Trophoblast cell (in vitro differentiated cells and primary cell): ENCODE measurements around the gene ASPN.

ENCODE experiments used
- DNase-seq, 2 donors: peaks; one replicate each; pipeline ENCODE4 v3.0.0-alpha.2; 2016
- H2AFZ ChIP-seq: 2 replicates; pipeline ENCODE4 v1.6.1; 2013; ENCODE audit warnings: low read length, moderate library complexity, mild to moderate bottlenecking; ENCODE audit not compliant: insufficient read depth, poor library complexity
- H2AK5ac ChIP-seq: 2 replicates; pipeline ENCODE4 v1.6.1; 2013; ENCODE audit warnings: mild to moderate bottlenecking, low read length
- H2BK120ac ChIP-seq: 2 replicates; pipeline ENCODE4 v1.6.1; 2013; ENCODE audit warnings: low read length, mild to moderate bottlenecking, moderate library complexity; ENCODE audit not compliant: insufficient read depth, poor library complexity
- H2BK12ac ChIP-seq: 2 replicates; pipeline ENCODE4 v1.6.1; 2013; ENCODE audit warnings: mild to moderate bottlenecking, low read length, moderate library complexity
- H2BK5ac ChIP-seq: 2 replicates; pipeline ENCODE4 v1.6.1; 2013; ENCODE audit warnings: low read length, low read depth, moderate library complexity, mild to moderate bottlenecking; ENCODE audit not compliant: poor library complexity
- H3K14ac ChIP-seq: 2 replicates; pipeline ENCODE4 v1.6.1; 2013; ENCODE audit warnings: mild to moderate bottlenecking, low read length
- H3K18ac ChIP-seq: 2 replicates; pipeline ENCODE4 v1.6.1; 2013; ENCODE audit warnings: mild to moderate bottlenecking, low read length
- H3K23ac ChIP-seq: 2 replicates; pipeline ENCODE4 v1.6.1; 2013; ENCODE audit warnings: low read length
- H3K27ac ChIP-seq: 2 replicates; pipeline ENCODE4 v1.5.1; 2013; ENCODE audit warnings: low read depth, mild to moderate bottlenecking, inconsistent platforms, low read length, moderate library complexity
- H3K27me3 ChIP-seq: 2 replicates; pipeline ENCODE4 v1.6.1; 2013; ENCODE audit warnings: inconsistent platforms, mild to moderate bottlenecking, low read length, moderate library complexity; ENCODE audit not compliant: insufficient read depth
- H3K36me3 ChIP-seq, 2 experiments: 1 replicate in 1 of 2; 2 replicates in 1 of 2; pipeline ENCODE4 v1.6.1; 2013; ENCODE audit warnings: low read length in 2 of 2, mild to moderate bottlenecking in 2 of 2, moderate library complexity in 1 of 2; ENCODE audit not compliant: insufficient read depth in 2 of 2, control insufficient read depth in 1 of 2
- H3K4ac ChIP-seq: 2 replicates; pipeline ENCODE4 v1.6.1; 2013; ENCODE audit warnings: low read depth, mild to moderate bottlenecking, low read length, moderate library complexity
- H3K4me1 ChIP-seq, 2 experiments: 1 replicate in 1 of 2; 2 replicates in 1 of 2; pipeline ENCODE4 v1.6.1; 2013; ENCODE audit warnings: low read length in 2 of 2, mild to moderate bottlenecking in 2 of 2, moderate library complexity in 1 of 2; ENCODE audit not compliant: insufficient read depth in 2 of 2, control insufficient read depth in 1 of 2
- H3K4me2 ChIP-seq: 2 replicates; pipeline ENCODE4 v1.6.1; 2013; ENCODE audit warnings: inconsistent platforms, mild to moderate bottlenecking, low read length, moderate library complexity
- H3K4me3 ChIP-seq: 2 replicates; pipeline ENCODE4 v1.5.1; 2013; ENCODE audit warnings: mild to moderate bottlenecking, low read depth, low read length, inconsistent platforms
- H3K79me1 ChIP-seq: one replicate; pipeline ENCODE4 v1.6.1; 2013; ENCODE audit warnings: low read length
- H3K79me2 ChIP-seq: 2 replicates; pipeline ENCODE4 v1.6.1; 2013; ENCODE audit warnings: low read length, mild to moderate bottlenecking; ENCODE audit not compliant: control insufficient read depth, insufficient read depth, poor library complexity
- H3K9ac ChIP-seq: 2 replicates; pipeline ENCODE4 v1.6.1; 2013; ENCODE audit warnings: mild to moderate bottlenecking, low read length
- H3K9me3 ChIP-seq: 2 replicates; pipeline ENCODE4 v1.6.1; 2013; ENCODE audit warnings: low read depth, mild to moderate bottlenecking, control low read depth, inconsistent platforms, low read length; ENCODE audit not compliant: insufficient read depth
- H4K12ac ChIP-seq: 2 replicates; pipeline ENCODE4 v1.6.1; 2013; ENCODE audit warnings: low read depth, mild to moderate bottlenecking, low read length, moderate library complexity
- H4K8ac ChIP-seq: 2 replicates; pipeline ENCODE4 v1.6.1; 2013; ENCODE audit warnings: low read depth, mild to moderate bottlenecking, low read length, moderate library complexity
- H4K91ac ChIP-seq: one replicate; pipeline ENCODE4 v1.6.1; 2013; ENCODE audit warnings: low read depth, mild to moderate bottlenecking, low read length, moderate library complexity
- WGBS: extraction: QIAGEN DNeasy Blood & Tissue Kit; methylation state at CpG from one replicate; pipeline ENCODE4 v1.1.7; 2013; ENCODE audit warnings: missing lambda C conversion rate; ENCODE audit not compliant: insufficient read length, insufficient coverage; ENCODE audit errors: extremely low coverage; 5-methylcytosine and 5-hydroxymethylcytosine counted together

The ASPN gene

GRCh38 chr9:92494856-92495255 lies 12.6 kb upstream of the ASPN start:
- Histone ChIP-seq H3K18ac (no peak overlapping the region), H3K14ac (no peak overlapping the region), H2BK12ac (no peak overlapping the region), H3K23ac (no peak overlapping the region), H3K4ac (no peak overlapping the region), H2AK5ac (no peak overlapping the region), H3K79me2 (no peaks in the 10 kb centered on the region), H3K4me2 (no peak overlapping the region), H3K9ac (no peak overlapping the region), H3K9me3 (peaks cover 2% of the 10 kb centered on the region), H3K36me3 (no peaks in the 10 kb centered on the region), H2BK5ac (no peak overlapping the region), H4K91ac (no peak overlapping the region), H4K12ac (no peak overlapping the region), H4K8ac (no peak overlapping the region), H2AFZ (no peak overlapping the region), H2BK120ac (no peak overlapping the region), H3K4me3 (no peak overlapping the region), H3K79me1 (no peaks in the 10 kb centered on the region), H3K27me3 (no peaks in the 10 kb centered on the region), H3K27ac (no peak overlapping the region), H3K4me1 (no peaks in the 10 kb centered on the region)
- DNase-seq = no peak
- no CpG with 5 or more reads among the region's 2 CpGs for WGBS

- H4K91ac ChIP-seq = no peak overlapping the region
- no peak for DNase-seq
- H4K8ac ChIP-seq = no peak overlapping the region
- no peak overlapping the region for H3K23ac ChIP-seq
- no peaks in the 10 kb centered on the region for H3K27me3 ChIP-seq
- H3K18ac ChIP-seq = no peak overlapping the region
- no peak overlapping the region for H2AK5ac ChIP-seq
- H3K79me2 ChIP-seq = no peaks in the 10 kb centered on the region
- H2BK120ac ChIP-seq = no peak overlapping the region
- H3K27ac ChIP-seq = no peak overlapping the region
- no peak overlapping the region for H3K4ac ChIP-seq
- WGBS = no CpG with 5 or more reads among the region's 9 CpGs
- H3K79me1 ChIP-seq = no peaks in the 10 kb centered on the region
- H3K14ac ChIP-seq = no peak overlapping the region
- no peak overlapping the region for H3K9ac ChIP-seq
- no peak overlapping the region for H2BK12ac ChIP-seq
- no peaks in the 10 kb centered on the region for H3K4me1 ChIP-seq
- no peak overlapping the region for H4K12ac ChIP-seq
- H3K4me2 ChIP-seq = no peak overlapping the region
- H3K9me3 ChIP-seq = peaks cover 2% of the 10 kb centered on the region
- no peak overlapping the region for H2AFZ ChIP-seq
- H3K4me3 ChIP-seq = no peak overlapping the region
- H3K36me3 ChIP-seq = no peaks in the 10 kb centered on the region
- no peak overlapping the region for H2BK5ac ChIP-seq
These were observed 11.6 kb upstream of the ASPN start for GRCh38 chr9:92493749-92494387.

GRCh38 chr9:92492781-92493401 lies 10.6 kb upstream of the ASPN start:
- no peak overlapping the region for H2AK5ac ChIP-seq
- H2BK5ac ChIP-seq = no peak overlapping the region
- H3K27ac ChIP-seq = no peak overlapping the region
- H3K4me2 ChIP-seq = no peak overlapping the region
- H3K4me3 ChIP-seq = no peak overlapping the region
- H2BK12ac ChIP-seq = no peak overlapping the region
- H4K12ac ChIP-seq = no peak overlapping the region
- no peaks in the 10 kb centered on the region for H3K4me1 ChIP-seq
- whole genome bisulfite sequencing = no CpG with 5 or more reads among the region's 3 CpGs
- no peak overlapping the region for H3K9ac ChIP-seq
- no peak overlapping the region for H4K8ac ChIP-seq
- no peak overlapping the region for H4K91ac ChIP-seq
- no peak overlapping the region for H2AFZ ChIP-seq
- H3K79me1 ChIP-seq = no peaks in the 10 kb centered on the region
- no peak overlapping the region for H2BK120ac ChIP-seq
- H3K27me3 ChIP-seq = no peaks in the 10 kb centered on the region
- no peaks in the 10 kb centered on the region for H3K36me3 ChIP-seq
- peaks cover 2% of the 10 kb centered on the region for H3K9me3 ChIP-seq
- no peak overlapping the region for H3K4ac ChIP-seq
- H3K18ac ChIP-seq = no peak overlapping the region
- DNase-seq = no peak
- no peak overlapping the region for H3K14ac ChIP-seq
- no peaks in the 10 kb centered on the region for H3K79me2 ChIP-seq
- no peak overlapping the region for H3K23ac ChIP-seq

GRCh38 chr9:92488681-92489550 lies 6.6 kb upstream of the ASPN start:
- Histone ChIP-seq H4K8ac (no peak overlapping the region), H4K12ac (no peak overlapping the region), H3K14ac (no peak overlapping the region), H3K18ac (no peak overlapping the region), H3K4me2 (no peak overlapping the region), H3K27me3 (no peaks in the 10 kb centered on the region), H2AK5ac (no peak overlapping the region), H3K79me2 (no peaks in the 10 kb centered on the region), H3K27ac (no peak overlapping the region), H2BK12ac (no peak overlapping the region), H4K91ac (no peak overlapping the region), H3K36me3 (no peaks in the 10 kb centered on the region), H2BK5ac (no peak overlapping the region), H3K9me3 (peaks cover 2% of the 10 kb centered on the region), H2BK120ac (no peak overlapping the region), H3K4me1 (no peaks in the 10 kb centered on the region), H3K9ac (no peak overlapping the region), H3K79me1 (no peaks in the 10 kb centered on the region), H3K23ac (no peak overlapping the region), H3K4ac (no peak overlapping the region), H2AFZ (no peak overlapping the region), H3K4me3 (no peak overlapping the region)
- no peak for DNase-seq
- WGBS = no CpG with 5 or more reads among the region's 4 CpGs
